ENCODE results near the gene UBE2N.
"Not testable (repeated sequence)": the region's sequence is repeated elsewhere in the genome, so short reads cannot be mapped to it uniquely, and the experiment has no call there.

The UBE2N gene

GRCh38 chr12:93390031-93390430 is 51.7 kb downstream of the UBE2N start:
- FAIRE-seq: no peak
- no peak for DNase-seq (ENCODE audit: insufficient read length)
- no peak for TF ChIP-seq POLR2AphosphoS5 (IDR thresholded peaks at IDR 0.05; ENCODE audit: low read depth, low read length)
- TF ChIP-seq TAF1 (IDR thresholded peaks at IDR 0.05; ENCODE audit: borderline replicate concordance, low read depth, low read length): no peak
- TF ChIP-seq POLR2A (IDR thresholded peaks at IDR 0.05; ENCODE audit: low read depth, low read length): no peak

DNA sequence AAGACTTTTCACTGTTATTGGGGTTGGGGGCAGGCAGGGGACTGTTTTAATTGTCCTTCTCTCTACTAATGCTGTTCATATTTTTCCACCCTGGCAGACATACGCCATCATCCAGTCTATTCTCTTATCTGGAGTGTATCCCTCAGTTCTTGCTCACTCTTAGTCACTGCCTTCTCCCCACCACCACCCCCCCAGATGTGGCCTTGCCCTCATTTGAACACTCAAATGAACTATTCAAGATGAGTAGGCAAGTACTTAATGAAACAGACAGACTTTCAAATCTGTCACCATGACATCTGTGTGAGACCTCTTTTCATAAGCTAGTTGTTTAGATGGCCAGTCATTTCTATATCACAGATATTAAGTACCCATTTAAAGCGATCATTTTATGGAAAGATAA is 54.0 kb downstream of the UBE2N start:
- FAIRE-seq: no peak
- TF ChIP-seq POLR2A (IDR thresholded peaks at IDR 0.05; ENCODE audit: low read depth, low read length) (no peak), TAF1 (IDR thresholded peaks at IDR 0.05; ENCODE audit: borderline replicate concordance, low read depth, low read length) (no peak), POLR2AphosphoS5 (IDR thresholded peaks at IDR 0.05; ENCODE audit: low read depth, low read length) (no peak)
- no peak for DNase-seq (ENCODE audit: insufficient read length)

DNA sequence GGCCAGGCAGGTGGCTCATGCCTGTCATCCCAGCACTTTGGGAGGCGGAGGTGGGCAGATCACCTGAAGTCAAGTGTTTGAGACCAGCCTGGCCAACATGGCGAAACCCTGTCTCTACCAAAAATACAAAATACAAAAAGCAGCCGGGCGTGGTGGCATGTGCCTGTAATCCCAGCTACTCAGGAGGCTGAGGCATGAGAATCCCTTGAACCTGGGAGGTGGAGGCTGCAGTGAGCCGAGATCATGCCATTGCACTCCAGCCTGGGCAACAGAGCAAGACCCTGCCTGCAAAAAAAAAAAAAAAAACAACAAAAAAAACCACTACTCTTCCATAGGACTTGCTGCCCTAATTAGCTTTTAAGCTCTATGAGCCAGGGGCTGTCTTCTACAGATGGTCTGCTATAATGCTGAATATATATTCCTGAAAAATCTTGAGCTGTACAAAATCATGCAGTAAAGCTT is 59.7 kb downstream of the UBE2N start:
- not testable (repeated sequence) for FAIRE-seq

GRCh38 chr12:93381161-93381975 is 60.4 kb downstream of the UBE2N start:
- DNase-seq (ENCODE audit: insufficient read length) (no peak), FAIRE-seq (no peak)
- TF ChIP-seq POLR2AphosphoS5 (IDR thresholded peaks at IDR 0.05; ENCODE audit: low read depth, low read length) (no peak), TAF1 (IDR thresholded peaks at IDR 0.05; ENCODE audit: borderline replicate concordance, low read depth, low read length) (no peak), POLR2A (IDR thresholded peaks at IDR 0.05; ENCODE audit: low read depth, low read length) (no peak)

More for the DNA sequence above, 59.7 kb downstream of the UBE2N start:
- not testable (repeated sequence) for DNase-seq (ENCODE audit: insufficient read length)

- FAIRE-seq (no peak), DNase-seq (ENCODE audit: insufficient read length) (no peak)
- no peak for TF ChIP-seq TAF1 (IDR thresholded peaks at IDR 0.05; ENCODE audit: borderline replicate concordance, low read depth, low read length)
- TF ChIP-seq POLR2AphosphoS5 (IDR thresholded peaks at IDR 0.05; ENCODE audit: low read depth, low read length): no peak
- no peak for TF ChIP-seq POLR2A (IDR thresholded peaks at IDR 0.05; ENCODE audit: low read depth, low read length)
Observed at GRCh38 chr12:93380480-93381121, 61.1 kb downstream of the UBE2N start.

DNA sequence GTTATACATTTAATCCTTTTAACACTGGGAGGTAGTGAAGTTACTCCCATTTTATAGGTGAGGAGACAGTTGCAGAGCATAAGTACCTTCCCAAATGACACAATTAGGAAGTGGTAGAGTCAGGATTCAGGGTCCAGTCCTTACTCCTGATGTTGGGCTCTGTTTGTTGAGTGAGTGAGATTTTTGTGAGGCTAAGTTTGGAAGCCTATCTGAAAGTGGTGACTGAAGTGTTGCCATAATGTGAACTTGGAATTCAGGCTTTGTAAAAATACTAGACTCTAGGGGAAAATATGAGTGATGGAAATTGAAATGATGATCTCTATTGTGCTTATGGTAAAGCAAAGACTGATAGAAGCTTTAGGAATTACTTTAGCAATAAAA is 61.8 kb downstream of the UBE2N start:
- no peak for FAIRE-seq
- DNase-seq (ENCODE audit: insufficient read length): no peak
- TF ChIP-seq TAF1 (IDR thresholded peaks at IDR 0.05; ENCODE audit: borderline replicate concordance, low read depth, low read length) (no peak), POLR2A (IDR thresholded peaks at IDR 0.05; ENCODE audit: low read depth, low read length) (no peak), POLR2AphosphoS5 (IDR thresholded peaks at IDR 0.05; ENCODE audit: low read depth, low read length) (no peak)

GRCh38 chr12:93379326-93379980 is 62.3 kb downstream of the UBE2N start:
- DNase-seq (ENCODE audit: insufficient read length) (no peak), FAIRE-seq (no peak)
- TF ChIP-seq POLR2A (IDR thresholded peaks at IDR 0.05; ENCODE audit: low read depth, low read length) (no peak), TAF1 (IDR thresholded peaks at IDR 0.05; ENCODE audit: borderline replicate concordance, low read depth, low read length) (no peak), POLR2AphosphoS5 (IDR thresholded peaks at IDR 0.05; ENCODE audit: low read depth, low read length) (no peak)

- DNase-seq (ENCODE audit: insufficient read length) (no peak), FAIRE-seq (no peak)
- TF ChIP-seq TAF1 (IDR thresholded peaks at IDR 0.05; ENCODE audit: borderline replicate concordance, low read depth, low read length) (no peak), POLR2AphosphoS5 (IDR thresholded peaks at IDR 0.05; ENCODE audit: low read depth, low read length) (no peak), POLR2A (IDR thresholded peaks at IDR 0.05; ENCODE audit: low read depth, low read length) (no peak)
Observed at GRCh38 chr12:93378998-93379325, 62.8 kb downstream of the UBE2N start.

- peak; percentile 64 for TF ChIP-seq POLR2A (IDR thresholded peaks at IDR 0.05; ENCODE audit: low read depth, low read length)
- peak; percentile 36; the same call in 1 of the 2 replicates for TF ChIP-seq POLR2AphosphoS5 (IDR thresholded peaks at IDR 0.05; ENCODE audit: low read depth, low read length)
- DNase-seq (ENCODE audit: insufficient read length): peak; percentile 48
- not testable (repeated sequence) for FAIRE-seq
Observed at GRCh38 chr12:93378196-93378997, 63.4 kb downstream of the UBE2N start.

- FAIRE-seq (peak; percentile 100), DNase-seq (ENCODE audit: insufficient read length) (peak; percentile 86)
- peak; percentile 65; the same call in 1 of the 2 replicates for TF ChIP-seq TAF1 (IDR thresholded peaks at IDR 0.05; ENCODE audit: borderline replicate concordance, low read depth, low read length)
- TF ChIP-seq POLR2A (IDR thresholded peaks at IDR 0.05; ENCODE audit: low read depth, low read length): peak; percentile 81
- TF ChIP-seq POLR2AphosphoS5 (IDR thresholded peaks at IDR 0.05; ENCODE audit: low read depth, low read length): peak; percentile 65
Observed at GRCh38 chr12:93377252-93378195, 64.2 kb downstream of the UBE2N start, which contains the start of gene NUDT4. Gene NUDT4, plus strand, starts transcription at chr12:93377925. Its CDS starts 398 bp downstream, at chr12:93378323.

Data from GM12892 (cell line).